Common myeloid progenitor, CD34-positive (primary cell): ENCODE measurements around the gene ADGRE3.
A peak's percentile ranks its signal among the peaks of the same experiment; 100 is the strongest.

ENCODE experiments used
- CTCF ChIA-PET: fragments of 350-600 bp; sonication (Branson Sonifier 250); formaldehyde crosslinking; loops from one replicate; lab custom pipeline; 2021; ENCODE audit warnings: antibody characterized with exemption; lab: Charles Lee
- POLR2A ChIA-PET: fragments of 350-600 bp; sonication (Branson Sonifier 250); formaldehyde crosslinking; loops from one replicate; lab custom pipeline; 2021; ENCODE audit warnings: antibody characterized with exemption; lab: Charles Lee
- DNase-seq, 3 donors: peaks; one replicate each; pipeline versions ENCODE4 v3.0.0 to v3.0.0-alpha.2; 2013
- H3K27ac ChIP-seq, 2 experiments: 1 replicate in 1 of 2; 2 replicates in 1 of 2; pipeline ENCODE4 v1.7.0; 2013; ENCODE audit warnings: inconsistent platforms in 2 of 2, low read length in 2 of 2, mild to moderate bottlenecking in 2 of 2, low read depth in 1 of 2, moderate library complexity in 1 of 2; ENCODE audit not compliant: severe bottlenecking in 2 of 2, insufficient read depth in 1 of 2, poor library complexity in 1 of 2
- H3K27me3 ChIP-seq, 5 experiments: replicated peaks in 2 of 5; 1 replicate in 3 of 5; 2 replicates in 2 of 5; pipeline versions ENCODE4 v1.6.1 to v1.7.0; 2013; ENCODE audit warnings: low read length in 4 of 5, mild to moderate bottlenecking in 2 of 5, moderate library complexity in 2 of 5, inconsistent platforms in 1 of 5; ENCODE audit not compliant: insufficient read depth in 5 of 5, control insufficient read depth in 4 of 5
- H3K36me3 ChIP-seq, 4 experiments: 1 replicate in 2 of 4; 2 replicates in 2 of 4; pipeline versions ENCODE4 v1.6.1 to v1.7.0; 2013; ENCODE audit warnings: low read length in 3 of 4, control low read depth in 1 of 4, mild to moderate bottlenecking in 1 of 4; ENCODE audit not compliant: control insufficient read depth in 4 of 4, insufficient read depth in 4 of 4
- H3K4me1 ChIP-seq, 4 experiments: 1 replicate in 3 of 4; 2 replicates in 1 of 4; pipeline versions ENCODE4 v1.6.1 to v1.7.1; 2013; ENCODE audit warnings: low read length in 3 of 4, mild to moderate bottlenecking in 3 of 4, control low read depth in 1 of 4, inconsistent platforms in 1 of 4, moderate library complexity in 1 of 4; ENCODE audit not compliant: control insufficient read depth in 4 of 4, insufficient read depth in 4 of 4; ENCODE audit errors: control extremely low read depth in 1 of 4
- H3K4me3 ChIP-seq, 7 experiments: 1 replicate in 4 of 7; 2 replicates in 3 of 7; pipeline versions ENCODE4 v1.5.1 to v1.7.0; 2013; ENCODE audit warnings: mild to moderate bottlenecking in 7 of 7, low read length in 6 of 7, moderate library complexity in 6 of 7, inconsistent platforms in 2 of 7, low read depth in 2 of 7, control low read depth in 1 of 7; ENCODE audit not compliant: insufficient read depth in 4 of 7, control insufficient read depth in 1 of 7; ENCODE audit errors: extremely low read depth in 1 of 7
- H3K9me3 ChIP-seq, 5 experiments: 1 replicate in 4 of 5; 2 replicates in 1 of 5; pipeline versions ENCODE4 v1.6.1 to v1.7.1; 2013; ENCODE audit warnings: low read length in 4 of 5, mild to moderate bottlenecking in 2 of 5, inconsistent platforms in 1 of 5, low read depth in 1 of 5, moderate library complexity in 1 of 5; ENCODE audit not compliant: control insufficient read depth in 4 of 5, insufficient read depth in 2 of 5; ENCODE audit errors: control extremely low read depth in 1 of 5
- WGBS: methylation state at CpG from one replicate; pipeline ENCODE4 v1.1.5; 2013; ENCODE audit not compliant: insufficient coverage; 5-methylcytosine and 5-hydroxymethylcytosine counted together

Gene ADGRE3

DNA sequence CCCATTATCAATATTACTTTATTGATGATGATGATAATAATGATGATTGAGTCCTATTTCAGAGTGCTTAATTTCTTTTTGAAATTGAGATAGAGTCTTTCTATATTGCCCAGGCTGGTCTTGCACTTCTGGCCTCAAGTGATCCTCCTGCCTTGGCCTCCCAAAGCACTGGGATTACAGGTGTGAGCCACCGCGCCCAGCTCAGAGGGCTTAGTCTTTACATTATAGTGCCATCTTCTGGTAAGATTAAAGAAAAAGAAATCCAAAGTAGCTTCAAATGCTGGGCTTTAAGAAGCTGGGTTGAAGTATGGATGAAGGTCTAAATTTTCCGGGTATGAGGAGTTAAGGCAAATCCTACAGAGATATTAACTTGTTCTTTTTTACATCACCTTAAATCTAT, 11.8 kb upstream of the ADGRE3 start:
- H3K4me3 ChIP-seq, result no peak overlapping the region
- H3K27ac ChIP-seq, result no peak overlapping the region
- H3K9me3 ChIP-seq, result no peaks in the 10 kb centered on the region
- POLR2A ChIA-PET, result interaction anchor here (1.2 to 1.8 kb wide), 2 partner anchors 112 to 114 kb away, joined by 3 to 10 read pairs; partner anchors contain the start of gene NDUFB7
- no CpG with 5 or more reads among the region's 3 CpGs for WGBS
- no peaks in the 10 kb centered on the region for H3K27me3 ChIP-seq
- peaks cover 5 to 39% (median 29%) of the 10 kb centered on the region in 4 experiments for H3K4me1 ChIP-seq
- CTCF ChIA-PET, result interaction anchor here (0.9 to 9.0 kb wide), 16 partner anchors 7 to 183 kb away, joined by 3 to 290 read pairs (median 6); partner anchors contain the start of genes ADGRE3 and NDUFB7
- peak in 2 of 3 donors; percentile 46 to 50 for DNase-seq
- H3K36me3 ChIP-seq, result no peaks in the 10 kb centered on the region

DNA sequence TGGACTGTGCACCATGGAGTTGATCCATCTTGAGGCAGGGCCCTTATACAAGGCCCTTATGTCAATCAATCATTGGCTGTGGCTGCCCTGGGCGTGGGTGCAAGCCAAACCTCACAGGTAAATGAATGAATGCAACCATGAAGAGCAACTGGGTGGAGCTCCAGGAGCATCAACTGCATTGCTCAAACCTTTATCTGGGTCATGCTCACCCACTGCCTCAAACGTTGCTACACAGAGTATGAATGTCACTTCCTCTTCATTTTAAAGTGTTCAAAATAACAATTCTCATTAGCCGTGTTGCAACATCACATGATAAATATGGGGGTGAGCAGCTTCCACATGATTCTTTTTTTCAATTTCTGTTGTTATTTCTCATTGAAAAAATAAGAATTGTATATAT, 8.8 kb upstream of the ADGRE3 start:
- Histone ChIP-seq H3K4me1 (peaks cover under 1 to 19% (median 14%) of the 10 kb centered on the region in 4 experiments), H3K9me3 (no peaks in the 10 kb centered on the region), H3K27me3 (no peaks in the 10 kb centered on the region), H3K36me3 (no peaks in the 10 kb centered on the region), H3K4me3 (no peak overlapping the region), H3K27ac (no peak overlapping the region)
- ChIA-PET CTCF (interaction anchor here (1.0 to 9.0 kb wide), 2 partner anchors 18 to 109 kb away, joined by 3 to 290 read pairs; partner anchors contain the start of gene NDUFB7), POLR2A (interaction anchor here (0.6 to 1.0 kb wide), 2 partner anchors 9 to 95 kb away, joined by 3 read pairs; partner anchors contain the start of genes ADGRE2 and ADGRE3)
- peak in 2 of 3 donors; percentile 67 to 75 for DNase-seq
- 71% methylated on average over 1 of the region's 3 CpGs for WGBS

DNA sequence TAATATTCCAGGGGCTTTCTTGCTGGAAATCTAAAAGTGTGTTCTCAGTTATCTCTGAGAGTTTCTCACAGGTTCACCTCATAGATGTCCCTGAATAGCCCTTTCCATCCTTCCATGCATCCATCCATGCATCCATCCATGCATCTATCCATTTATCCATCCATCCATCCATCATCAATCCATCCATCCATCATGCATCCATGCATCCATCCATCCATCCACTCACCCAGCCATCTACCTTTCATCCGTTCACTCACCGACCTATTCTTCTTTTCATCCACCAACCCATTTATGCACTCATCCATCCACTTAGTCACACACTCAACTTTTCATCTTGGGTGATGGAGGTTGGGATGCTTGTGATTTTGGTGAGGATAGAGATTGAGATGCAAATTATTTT, 7.4 kb upstream of the ADGRE3 start:
- WGBS, result no CpG with 5 or more reads among the region's 2 CpGs
- no peak for DNase-seq
- Histone ChIP-seq H3K9me3 (no peaks in the 10 kb centered on the region), H3K36me3 (no peaks in the 10 kb centered on the region), H3K4me1 (peaks cover 0 to 19% (median 14%) of the 10 kb centered on the region in 4 experiments), H3K27me3 (no peaks in the 10 kb centered on the region), H3K27ac (no peak overlapping the region), H3K4me3 (no peak overlapping the region)
- ChIA-PET CTCF (no interaction called here), POLR2A (no interaction called here)

DNA sequence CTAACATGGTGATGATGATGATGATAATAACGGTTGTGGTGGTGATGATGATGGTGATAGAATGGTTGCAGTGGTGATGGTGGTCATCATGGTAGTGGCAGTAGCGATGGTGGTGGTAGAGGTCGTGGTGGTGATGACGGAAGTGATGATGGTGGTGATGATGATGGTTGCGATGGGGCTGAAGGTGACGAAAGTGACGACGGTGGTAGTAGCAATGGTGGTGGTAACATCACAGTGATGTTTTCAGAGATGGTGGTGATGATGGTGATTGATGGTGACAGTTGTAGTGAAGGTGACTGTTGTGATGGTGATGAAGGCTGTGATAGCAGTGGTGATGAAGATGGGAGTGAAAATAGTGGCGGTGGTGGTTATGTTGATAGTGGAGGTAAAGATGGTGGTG, 3.6 kb upstream of the ADGRE3 start:
- Histone ChIP-seq H3K4me1 (peaks cover under 1 to 11% (median 5%) of the 10 kb centered on the region in 4 experiments), H3K4me3 (no peak overlapping the region), H3K27ac (no peak overlapping the region), H3K36me3 (no peaks in the 10 kb centered on the region), H3K27me3 (no peaks in the 10 kb centered on the region), H3K9me3 (no peaks in the 10 kb centered on the region)
- POLR2A ChIA-PET, result no interaction called here
- CTCF ChIA-PET, result no interaction called here
- WGBS, result 90% methylated on average over 9 of the region's 9 CpGs
- DNase-seq, result no peak

DNA sequence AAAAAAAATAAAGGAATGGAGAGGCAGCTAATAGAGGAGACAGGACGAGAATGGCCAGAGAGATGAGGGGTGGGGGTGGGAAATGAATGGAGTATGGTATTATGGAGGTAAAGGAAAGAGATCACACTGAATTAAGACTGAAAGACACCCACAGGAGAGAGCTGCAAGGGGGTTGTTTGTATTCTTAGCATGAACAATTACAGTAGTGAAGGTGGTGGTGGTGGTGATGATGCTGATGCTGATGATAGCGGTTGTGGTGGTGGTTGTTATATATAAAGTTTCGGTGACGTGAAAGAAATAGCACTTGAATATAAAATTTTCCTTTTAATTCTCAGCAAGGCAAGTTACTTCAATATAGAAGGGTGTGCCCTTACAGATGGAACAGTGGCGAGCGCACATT, 2.8 kb upstream of the ADGRE3 start:
- Histone ChIP-seq H3K36me3 (no peaks in the 10 kb centered on the region), H3K27ac (no peak overlapping the region), H3K9me3 (no peaks in the 10 kb centered on the region), H3K4me1 (peaks cover 0 to 11% (median 7%) of the 10 kb centered on the region in 4 experiments), H3K4me3 (no peak overlapping the region), H3K27me3 (no peaks in the 10 kb centered on the region)
- DNase-seq, result no peak
- 100% methylated on average over 3 of the region's 6 CpGs for WGBS
- ChIA-PET CTCF (interaction anchor here (1.1 to 5.8 kb wide), 2 partner anchors 8 to 12 kb away, joined by 3 to 32 read pairs; partner anchors contain the start of gene ZNF333), POLR2A (no interaction called here)

DNA sequence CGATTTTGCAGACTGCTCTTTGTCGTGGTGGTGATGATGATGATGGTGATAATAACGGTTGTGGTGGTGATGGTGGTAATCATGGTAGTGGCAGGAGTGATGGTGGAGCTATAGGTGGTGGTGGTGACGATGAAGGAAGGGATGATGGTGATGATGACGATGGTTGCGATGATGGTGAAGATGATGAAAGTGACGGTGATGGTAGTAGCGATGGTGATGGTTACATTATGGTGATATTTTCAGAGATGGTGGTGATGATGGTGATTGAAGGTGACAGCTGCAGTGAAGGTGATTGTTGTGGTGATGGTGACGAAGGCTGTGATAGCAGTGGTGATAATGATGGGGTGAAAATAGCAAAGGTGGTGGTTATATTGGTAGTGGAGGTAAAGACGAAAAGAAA, 2.1 kb upstream of the ADGRE3 start:
- no peaks in the 10 kb centered on the region for H3K36me3 ChIP-seq
- H3K9me3 ChIP-seq, result no peaks in the 10 kb centered on the region
- peaks cover 0 to 17% (median 11%) of the 10 kb centered on the region in 4 experiments for H3K4me1 ChIP-seq
- no peaks in the 10 kb centered on the region for H3K27me3 ChIP-seq
- DNase-seq, result no peak
- H3K4me3 ChIP-seq, result no peak overlapping the region
- WGBS, result 97% methylated on average over 9 of the region's 10 CpGs
- H3K27ac ChIP-seq, result no peak overlapping the region
- POLR2A ChIA-PET, result no interaction called here
- CTCF ChIA-PET, result interaction anchor here (1.0 to 5.8 kb wide), 4 partner anchors 9 to 104 kb away, joined by 3 to 32 read pairs (median 3); partner anchors contain the start of gene ZNF333

DNA sequence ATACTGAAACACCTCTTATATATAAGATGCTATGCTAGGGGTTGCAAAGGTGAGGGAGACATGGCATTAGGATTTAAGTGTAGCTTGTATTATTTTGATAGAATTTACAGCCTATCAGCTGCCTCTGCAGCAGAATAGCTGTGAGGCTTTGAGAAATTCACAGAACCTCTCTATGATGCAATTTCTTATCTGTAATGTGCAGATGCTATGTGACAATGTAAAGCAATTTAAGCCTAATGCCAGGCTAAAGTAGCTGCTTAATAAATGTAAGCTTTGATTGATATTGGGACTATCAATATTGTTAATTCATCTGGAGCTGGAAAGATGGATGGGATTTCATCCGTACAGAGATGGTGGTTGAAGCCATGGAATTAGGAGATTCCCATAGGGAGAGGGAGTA, 1.6 kb downstream of the ADGRE3 start:
- peak in 2 of 3 donors; percentile 17 to 52 for DNase-seq
- Histone ChIP-seq H3K27me3 (no peaks in the 10 kb centered on the region), H3K27ac (no peak overlapping the region), H3K9me3 (peaks cover 0 to 7% (median 6%) of the 10 kb centered on the region in 5 experiments), H3K36me3 (no peaks in the 10 kb centered on the region), H3K4me1 (peaks cover 0 to 17% (median 11%) of the 10 kb centered on the region in 4 experiments), H3K4me3 (no peak overlapping the region)
- CTCF ChIA-PET, result interaction anchor here (1.3 to 5.8 kb wide), 3 partner anchors 13 to 99 kb away, joined by 8 to 32 read pairs (median 8); no protein-coding TSS in a partner anchor
- WGBS, result 100% methylated on average over 1 of the region's 1 CpG
- POLR2A ChIA-PET, result no interaction called here
